Activated T-helper 1 cell treated with anti-CD3 and anti-CD28 coated beads, Interleukin-12 subunit alpha, Interleukin-12 subunit beta, Interleukin-2, Interleukin-4 antibody, amounts not matched to agents 30 ng/mL and 10 ng/mL and 1 ng/mL, durations not matched to agents 14 hours and 24 hours and 36 hours (primary cell): ENCODE measurements around the gene KRT2. TPM values are rescaled to one million over a fixed set of nuclear protein-coding genes. Genes with fewer than 3 reads are reported as not detected.
"Not testable (repeated sequence)": the region's sequence is repeated elsewhere in the genome, so short reads cannot be mapped to it uniquely, and the experiment has no call there.

ENCODE experiments used
- DNase-seq: peaks from one replicate; pipeline ENCODE4 v3.0.0; 2021; ENCODE audit warnings: low spot score
- H3K27ac Mint-ChIP-seq: one replicate; pipeline ENCODE4 v1.8.0; 2021; ENCODE audit warnings: mild to moderate bottlenecking, mixed read lengths
- H3K27me3 Mint-ChIP-seq: one replicate; pipeline ENCODE4 v1.8.0; 2022; ENCODE audit warnings: mild to moderate bottlenecking, moderate library complexity, mixed read lengths; ENCODE audit not compliant: insufficient read depth
- H3K36me3 Mint-ChIP-seq: one replicate; pipeline ENCODE4 v1.8.0; 2021; ENCODE audit warnings: low read depth, mixed read lengths
- H3K4me1 Mint-ChIP-seq: one replicate; pipeline ENCODE4 v1.8.0; 2021; ENCODE audit warnings: low read depth, mixed read lengths
- H3K4me3 Mint-ChIP-seq: one replicate; pipeline ENCODE4 v1.8.0; 2021; ENCODE audit warnings: mild to moderate bottlenecking, moderate library complexity, mixed read lengths
- H3K9me3 Mint-ChIP-seq: one replicate; pipeline ENCODE4 v1.8.0; 2021; ENCODE audit warnings: mixed read lengths
- intact Hi-C: fragments of 100-400 bp; cut with micrococcal nuclease; formaldehyde crosslinking; loops from one replicate; pipeline ENCODE4 v1.15.1; 2024
- total RNA-seq: library from RNA; stranded (reverse); gene quantifications from 2 replicates; pipeline ENCODE4 v1.2.3, GENCODE V29; 2022

Gene KRT2
- total RNA-seq, 1 donor from 2014 or later = not detected

- H3K4me3 Mint-ChIP-seq, H3K27ac Mint-ChIP-seq, H3K4me1 Mint-ChIP-seq, H3K36me3 Mint-ChIP-seq, H3K9me3 Mint-ChIP-seq, intact Hi-C loops, DNase-seq: not testable (repeated sequence)
- peaks cover 11% of the 10 kb centered on the region for H3K27me3 Mint-ChIP-seq
Observed at GRCh38 chr12:52669941-52670340, 17.9 kb upstream of the KRT2 start.

GRCh38 chr12:52669426-52669825, 17.4 kb upstream of the KRT2 start:
- DNase-seq = no peak
- H3K4me1 Mint-ChIP-seq = no peaks in the 10 kb centered on the region
- no peak overlapping the region for H3K27ac Mint-ChIP-seq
- H3K27me3 Mint-ChIP-seq = peaks cover 9% of the 10 kb centered on the region
- no peak overlapping the region for H3K4me3 Mint-ChIP-seq
- no peaks in the 10 kb centered on the region for H3K9me3 Mint-ChIP-seq
- H3K36me3 Mint-ChIP-seq = no peaks in the 10 kb centered on the region
- intact Hi-C loops = no loop called here

- no peaks in the 10 kb centered on the region for H3K9me3 Mint-ChIP-seq
- H3K27me3 Mint-ChIP-seq = peaks cover 15% of the 10 kb centered on the region
- no peak overlapping the region for H3K4me3 Mint-ChIP-seq
- H3K27ac Mint-ChIP-seq = no peak overlapping the region
- no peaks in the 10 kb centered on the region for H3K36me3 Mint-ChIP-seq
- no peak for DNase-seq
- intact Hi-C loops = no loop called here
- no peaks in the 10 kb centered on the region for H3K4me1 Mint-ChIP-seq
Observed at GRCh38 chr12:52667931-52668330, 15.9 kb upstream of the KRT2 start.

- Mint-ChIP-seq H3K4me3 (no peak overlapping the region), H3K9me3 (no peaks in the 10 kb centered on the region), H3K27ac (no peak overlapping the region), H3K4me1 (no peaks in the 10 kb centered on the region), H3K27me3 (peaks cover 15% of the 10 kb centered on the region), H3K36me3 (no peaks in the 10 kb centered on the region)
- no peak for DNase-seq
- intact Hi-C loops = no loop called here
Observed at GRCh38 chr12:52667509-52667908, 15.5 kb upstream of the KRT2 start.

GRCh38 chr12:52666471-52666870, 14.5 kb upstream of the KRT2 start:
- H3K4me3 Mint-ChIP-seq = no peak overlapping the region
- H3K9me3 Mint-ChIP-seq = no peaks in the 10 kb centered on the region
- no peak overlapping the region for H3K27ac Mint-ChIP-seq
- no peak for DNase-seq
- H3K36me3 Mint-ChIP-seq = no peaks in the 10 kb centered on the region
- no peaks in the 10 kb centered on the region for H3K4me1 Mint-ChIP-seq
- peaks cover 15% of the 10 kb centered on the region for H3K27me3 Mint-ChIP-seq
- intact Hi-C loops = no loop called here

GRCh38 chr12:52663420-52663819, 11.4 kb upstream of the KRT2 start:
- intact Hi-C loops = no loop called here
- DNase-seq = no peak
- Mint-ChIP-seq H3K27ac (no peak overlapping the region), H3K4me1 (no peaks in the 10 kb centered on the region), H3K4me3 (no peak overlapping the region), H3K36me3 (no peaks in the 10 kb centered on the region), H3K9me3 (no peaks in the 10 kb centered on the region), H3K27me3 (peaks cover 19% of the 10 kb centered on the region)

- Mint-ChIP-seq H3K36me3 (no peaks in the 10 kb centered on the region), H3K4me1 (no peaks in the 10 kb centered on the region), H3K27me3 (peaks cover 19% of the 10 kb centered on the region), H3K27ac (no peak overlapping the region), H3K4me3 (no peak overlapping the region), H3K9me3 (no peaks in the 10 kb centered on the region)
- no peak for DNase-seq
- intact Hi-C loops = no loop called here
Observed at GRCh38 chr12:52662918-52663229, 10.9 kb upstream of the KRT2 start.

GRCh38 chr12:52662093-52662917, 10.3 kb upstream of the KRT2 start:
- H3K4me1 Mint-ChIP-seq = no peaks in the 10 kb centered on the region
- H3K4me3 Mint-ChIP-seq = no peak overlapping the region
- no peaks in the 10 kb centered on the region for H3K9me3 Mint-ChIP-seq
- H3K36me3 Mint-ChIP-seq = no peaks in the 10 kb centered on the region
- H3K27ac Mint-ChIP-seq = no peak overlapping the region
- intact Hi-C loops = no loop called here
- DNase-seq = no peak
- H3K27me3 Mint-ChIP-seq = peaks cover 19% of the 10 kb centered on the region

- Mint-ChIP-seq H3K36me3 (no peaks in the 10 kb centered on the region), H3K27me3 (peaks cover 20% of the 10 kb centered on the region), H3K9me3 (no peaks in the 10 kb centered on the region), H3K27ac (no peak overlapping the region), H3K4me1 (no peaks in the 10 kb centered on the region), H3K4me3 (no peak overlapping the region)
- no peak for DNase-seq
- intact Hi-C loops = no loop called here
Observed at GRCh38 chr12:52661668-52662067, 9.7 kb upstream of the KRT2 start.

- no peak overlapping the region for H3K4me3 Mint-ChIP-seq
- H3K4me1 Mint-ChIP-seq = no peaks in the 10 kb centered on the region
- no peak for DNase-seq
- intact Hi-C loops = no loop called here
- no peak overlapping the region for H3K27ac Mint-ChIP-seq
- peaks cover 20% of the 10 kb centered on the region for H3K27me3 Mint-ChIP-seq
- H3K9me3 Mint-ChIP-seq = no peaks in the 10 kb centered on the region
- H3K36me3 Mint-ChIP-seq = no peaks in the 10 kb centered on the region
Observed at GRCh38 chr12:52660934-52661499, 9.0 kb upstream of the KRT2 start.

GRCh38 chr12:52659951-52660350, 7.9 kb upstream of the KRT2 start:
- H3K4me3 Mint-ChIP-seq = no peak overlapping the region

GRCh38 chr12:52659395-52659794, 7.4 kb upstream of the KRT2 start:
- DNase-seq = no peak
- Mint-ChIP-seq H3K9me3 (no peaks in the 10 kb centered on the region), H3K27me3 (peaks cover 27% of the 10 kb centered on the region), H3K4me3 (no peak overlapping the region), H3K4me1 (no peaks in the 10 kb centered on the region), H3K27ac (no peak overlapping the region), H3K36me3 (no peaks in the 10 kb centered on the region)
- intact Hi-C loops = no loop called here

More at GRCh38 chr12:52659951-52660350, 7.9 kb upstream of the KRT2 start:
- no peaks in the 10 kb centered on the region for H3K36me3 Mint-ChIP-seq
- no peak overlapping the region for H3K27ac Mint-ChIP-seq
- intact Hi-C loops = no loop called here
- no peaks in the 10 kb centered on the region for H3K9me3 Mint-ChIP-seq
- no peak for DNase-seq
- no peaks in the 10 kb centered on the region for H3K4me1 Mint-ChIP-seq
- H3K27me3 Mint-ChIP-seq = peaks cover 25% of the 10 kb centered on the region

- Mint-ChIP-seq H3K36me3 (no peaks in the 10 kb centered on the region), H3K4me1 (no peaks in the 10 kb centered on the region), H3K27me3 (peaks cover 29% of the 10 kb centered on the region), H3K9me3 (no peaks in the 10 kb centered on the region), H3K4me3 (no peak overlapping the region), H3K27ac (no peak overlapping the region)
- no peak for DNase-seq
- intact Hi-C loops = no loop called here
Observed at GRCh38 chr12:52658196-52658595, 6.2 kb upstream of the KRT2 start.
